HUES6 (cell line): ENCODE data around the gene TMTC2.
"Not testable (repeated sequence)": the region's sequence is repeated elsewhere in the genome, so short reads cannot be mapped to it uniquely, and the experiment has no call there.

Experiments
- H3K27ac ChIP-seq: 2 replicates; pipeline ENCODE4 v1.7.0; 2013; ENCODE audit warnings: low read depth, mild to moderate bottlenecking, low read length, inconsistent platforms
- H3K27me3 ChIP-seq: 2 replicates; pipeline ENCODE4 v1.6.1; 2013; ENCODE audit warnings: low read length; ENCODE audit not compliant: control insufficient read depth, insufficient read depth
- H3K36me3 ChIP-seq: 2 replicates; pipeline ENCODE4 v1.6.1; 2013; ENCODE audit warnings: low read length; ENCODE audit not compliant: control insufficient read depth, insufficient read depth
- H3K4me1 ChIP-seq: 2 replicates; pipeline ENCODE4 v1.6.1; 2013; ENCODE audit warnings: low read length; ENCODE audit not compliant: control insufficient read depth, insufficient read depth
- H3K4me3 ChIP-seq: 2 replicates; pipeline ENCODE4 v1.5.1; 2013; ENCODE audit warnings: low read depth, low read length
- H3K9ac ChIP-seq: one replicate; pipeline ENCODE4 v1.6.1; 2013; ENCODE audit warnings: mild to moderate bottlenecking, low read length
- H3K9me3 ChIP-seq: 2 replicates; pipeline ENCODE4 v1.6.1; 2013; ENCODE audit warnings: low read depth, low read length; ENCODE audit not compliant: control insufficient read depth, insufficient read depth

The TMTC2 gene

DNA sequence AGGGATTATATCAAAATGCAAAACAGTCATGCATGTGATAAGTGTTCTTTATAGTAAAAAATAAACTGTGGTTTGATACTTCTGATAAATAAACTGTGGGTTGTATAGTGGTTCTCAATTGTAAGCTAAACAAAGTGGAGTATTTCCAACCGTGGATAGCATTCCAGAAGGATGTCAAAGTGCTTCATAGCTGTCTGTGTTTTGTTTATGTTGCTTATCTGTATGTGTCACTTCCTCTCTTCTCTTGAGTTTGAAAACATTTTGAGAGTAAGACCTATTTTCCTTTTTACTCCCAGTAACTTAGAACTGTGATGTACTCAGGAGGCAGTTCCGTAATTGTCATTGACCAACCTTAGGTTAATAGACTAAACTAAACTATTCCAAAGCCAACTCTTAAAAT is 415.8 kb downstream of the TMTC2 start:
- Histone ChIP-seq H3K9ac (no peak overlapping the region), H3K4me3 (no peak overlapping the region), H3K9me3 (no peaks in the 10 kb centered on the region), H3K27me3 (no peaks in the 10 kb centered on the region), H3K36me3 (no peaks in the 10 kb centered on the region), H3K27ac (no peak overlapping the region), H3K4me1 (peaks cover 5% of the 10 kb centered on the region; the same call in 1 of the 2 replicates)

DNA sequence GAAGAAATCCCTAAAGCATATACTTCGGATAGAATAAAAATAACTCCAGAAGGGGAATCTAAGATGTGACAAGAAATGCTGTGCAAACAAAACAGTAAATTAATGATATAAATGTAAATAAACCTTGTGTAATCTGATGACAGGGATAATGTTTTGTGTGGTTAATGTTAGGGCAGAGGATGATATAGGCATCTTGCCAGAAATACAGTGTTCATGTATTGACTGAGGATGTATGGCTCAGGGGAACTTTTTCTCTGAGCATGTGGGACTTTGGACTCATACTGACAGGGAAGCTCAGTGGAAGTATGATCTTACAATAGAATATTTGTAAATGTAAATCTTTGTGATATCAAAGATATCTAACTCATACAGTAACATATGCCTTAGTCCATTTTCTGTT is 420.2 kb downstream of the TMTC2 start:
- H3K4me1 ChIP-seq = no peaks in the 10 kb centered on the region
- H3K36me3 ChIP-seq = no peaks in the 10 kb centered on the region
- H3K27ac ChIP-seq = no peak overlapping the region
- no peaks in the 10 kb centered on the region for H3K27me3 ChIP-seq
- H3K9me3 ChIP-seq = no peaks in the 10 kb centered on the region
- H3K4me3 ChIP-seq = no peak overlapping the region
- H3K9ac ChIP-seq = no peak overlapping the region

DNA sequence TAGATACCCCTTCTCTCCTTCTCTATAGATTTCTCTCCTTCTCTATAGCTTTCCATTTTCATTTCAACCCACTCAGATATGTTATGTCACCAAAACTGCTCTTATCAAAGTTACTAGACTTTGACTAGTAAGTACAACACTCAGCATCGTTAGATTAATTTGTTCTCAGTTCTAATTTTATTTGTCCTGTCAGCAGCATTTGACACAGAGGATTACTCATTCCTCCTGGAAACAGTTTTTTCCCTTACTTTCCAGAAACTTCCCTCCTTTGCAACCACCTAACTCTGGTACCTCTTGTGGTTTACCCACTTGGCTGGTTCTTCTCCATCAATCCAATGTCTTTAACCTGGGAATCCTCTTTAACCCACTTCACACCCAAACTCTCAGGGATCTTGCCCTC is 423.7 kb downstream of the TMTC2 start:
- H3K36me3 ChIP-seq = no peaks in the 10 kb centered on the region
- H3K27ac ChIP-seq = no peak overlapping the region
- no peaks in the 10 kb centered on the region for H3K27me3 ChIP-seq
- no peaks in the 10 kb centered on the region for H3K9me3 ChIP-seq
- no peak overlapping the region for H3K9ac ChIP-seq
- no peaks in the 10 kb centered on the region for H3K4me1 ChIP-seq
- no peak overlapping the region for H3K4me3 ChIP-seq

DNA sequence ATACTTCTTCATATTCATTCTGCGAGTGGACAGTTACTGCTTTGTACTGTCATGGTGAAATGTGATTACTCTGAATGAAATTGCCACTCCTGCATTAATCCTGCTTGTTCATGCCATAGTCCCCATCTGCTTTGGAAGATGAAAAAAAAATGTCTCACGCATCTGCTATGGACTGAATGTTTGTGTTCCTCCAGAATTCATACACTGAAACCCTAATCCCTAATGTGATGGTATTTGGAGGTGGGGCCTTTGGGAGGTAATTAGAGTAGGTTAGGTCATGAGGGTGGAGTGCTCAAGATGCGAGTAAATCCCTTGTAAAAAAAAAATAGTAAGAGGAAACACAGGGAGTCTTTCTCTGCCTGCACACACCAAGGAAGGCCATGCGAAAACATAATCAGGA is 427.2 kb downstream of the TMTC2 start:
- Histone ChIP-seq H3K36me3 (no peaks in the 10 kb centered on the region), H3K4me3 (no peak overlapping the region), H3K9me3 (no peaks in the 10 kb centered on the region), H3K9ac (no peak overlapping the region), H3K27me3 (no peaks in the 10 kb centered on the region), H3K4me1 (no peaks in the 10 kb centered on the region), H3K27ac (no peak overlapping the region)

DNA sequence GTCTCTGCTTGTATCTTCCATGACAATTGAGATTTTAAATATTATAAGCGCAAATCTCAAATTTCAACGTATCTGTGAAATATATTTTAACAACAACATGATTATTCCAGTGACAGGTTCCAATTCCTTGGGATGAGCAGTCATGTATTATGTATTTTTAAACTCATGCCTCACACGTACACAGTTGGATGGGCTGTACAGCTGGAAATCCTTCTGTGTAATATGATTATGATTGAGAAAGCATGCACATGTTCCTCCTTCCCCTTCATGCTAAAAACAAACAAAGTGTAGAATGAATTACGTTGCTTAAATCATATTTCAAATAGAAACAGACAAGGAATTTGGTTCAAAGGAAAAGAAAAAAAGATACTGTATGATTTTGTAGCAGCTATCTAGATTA is 428.3 kb downstream of the TMTC2 start:
- H3K9ac ChIP-seq = no peak overlapping the region
- no peaks in the 10 kb centered on the region for H3K27me3 ChIP-seq
- H3K36me3 ChIP-seq = no peaks in the 10 kb centered on the region
- H3K4me3 ChIP-seq = no peak overlapping the region
- no peaks in the 10 kb centered on the region for H3K4me1 ChIP-seq
- H3K27ac ChIP-seq = no peak overlapping the region
- no peaks in the 10 kb centered on the region for H3K9me3 ChIP-seq

DNA sequence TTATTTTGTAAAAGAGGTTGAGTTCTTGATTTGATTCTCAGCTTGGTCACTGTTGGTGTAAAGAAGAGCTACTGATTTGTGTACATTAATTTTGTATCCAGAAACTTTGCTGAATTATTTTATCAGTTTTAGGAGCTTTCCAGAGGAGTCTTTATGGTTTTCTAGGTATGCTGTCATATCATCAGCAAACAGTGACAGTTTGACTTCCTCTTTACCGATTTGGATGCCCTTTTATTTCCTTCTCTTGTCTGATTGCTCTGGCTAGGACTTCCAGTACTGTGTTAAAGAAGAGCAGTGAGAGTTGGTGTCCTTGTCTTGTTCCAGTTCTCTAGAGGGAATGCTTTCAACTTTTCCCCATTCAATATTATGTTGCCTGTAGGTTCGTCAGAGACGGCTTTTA is 431.2 kb downstream of the TMTC2 start:
- H3K4me1 ChIP-seq, H3K27ac ChIP-seq, H3K27me3 ChIP-seq: not testable (repeated sequence)

DNA sequence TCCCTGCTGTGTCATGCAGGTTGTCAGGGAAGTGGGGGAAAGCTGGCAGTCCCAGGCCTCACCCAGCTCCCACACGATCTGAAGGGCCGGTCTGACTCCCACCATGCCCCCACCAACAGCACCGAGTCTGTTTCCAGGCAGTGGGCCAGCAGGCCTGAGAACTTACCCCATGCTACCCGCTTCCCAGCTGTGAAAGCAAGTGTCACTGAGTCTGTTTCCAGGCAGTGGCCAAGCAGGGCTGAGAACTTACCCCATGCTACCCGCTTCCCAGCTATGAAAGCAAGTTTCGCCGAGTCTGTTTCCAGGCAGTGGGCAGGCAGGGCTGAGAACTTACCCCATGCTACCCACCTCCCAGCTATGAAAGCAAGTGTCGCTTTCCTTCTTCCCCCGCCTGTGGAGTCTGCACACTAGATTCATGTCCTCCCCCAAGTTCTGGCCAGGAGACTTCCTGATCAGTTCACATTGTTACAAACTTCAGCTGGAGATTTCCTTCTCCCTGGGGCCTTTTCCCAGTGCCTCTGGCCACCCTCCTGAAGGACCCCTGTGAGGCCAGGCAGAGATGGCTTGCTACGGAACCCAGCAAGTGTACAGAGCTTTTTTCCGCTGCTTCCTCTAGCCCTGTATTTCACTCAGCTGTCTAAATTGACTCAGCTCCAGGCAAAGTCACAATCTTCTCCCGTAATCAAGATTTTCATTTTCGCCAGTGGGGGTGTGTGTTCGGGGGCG is 435.4 kb downstream of the TMTC2 start:
- Histone ChIP-seq H3K9ac (no peak overlapping the region), H3K4me3 (no peak overlapping the region)

More for the DNA sequence above, 431.2 kb downstream of the TMTC2 start:
- not testable (repeated sequence) for H3K36me3 ChIP-seq, H3K9ac ChIP-seq, H3K9me3 ChIP-seq, H3K4me3 ChIP-seq

DNA sequence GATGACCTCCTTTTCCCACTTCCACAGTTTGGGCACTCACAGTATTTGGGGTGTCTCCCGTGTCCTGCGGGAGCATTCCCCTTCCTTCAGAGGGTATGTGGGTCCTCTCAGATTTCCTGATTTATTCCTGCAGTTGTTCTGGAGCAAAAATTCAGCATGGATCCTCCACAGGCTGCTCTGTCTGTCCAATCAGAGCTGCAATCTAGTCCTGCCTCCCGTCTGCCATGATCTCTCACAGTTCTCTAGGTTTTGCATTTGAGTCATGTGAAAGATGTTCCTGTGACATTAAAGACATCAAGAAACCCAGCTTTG is 435.9 kb downstream of the TMTC2 start:
- no peaks in the 10 kb centered on the region for H3K36me3 ChIP-seq
- no peaks in the 10 kb centered on the region for H3K27me3 ChIP-seq
- H3K9ac ChIP-seq = no peak overlapping the region
- no peaks in the 10 kb centered on the region for H3K9me3 ChIP-seq
- H3K4me1 ChIP-seq = 0 out of 2 replicates have a peak, but pooled peaks cover 4% of the 10 kb centered on the region
- no peak overlapping the region for H3K4me3 ChIP-seq
- no peak overlapping the region for H3K27ac ChIP-seq

More for the DNA sequence above, 435.4 kb downstream of the TMTC2 start:
- Histone ChIP-seq H3K36me3 (no peaks in the 10 kb centered on the region), H3K27me3 (no peaks in the 10 kb centered on the region), H3K4me1 (0 out of 2 replicates have a peak, but pooled peaks cover 4% of the 10 kb centered on the region), H3K9me3 (no peaks in the 10 kb centered on the region), H3K27ac (no peak overlapping the region)

DNA sequence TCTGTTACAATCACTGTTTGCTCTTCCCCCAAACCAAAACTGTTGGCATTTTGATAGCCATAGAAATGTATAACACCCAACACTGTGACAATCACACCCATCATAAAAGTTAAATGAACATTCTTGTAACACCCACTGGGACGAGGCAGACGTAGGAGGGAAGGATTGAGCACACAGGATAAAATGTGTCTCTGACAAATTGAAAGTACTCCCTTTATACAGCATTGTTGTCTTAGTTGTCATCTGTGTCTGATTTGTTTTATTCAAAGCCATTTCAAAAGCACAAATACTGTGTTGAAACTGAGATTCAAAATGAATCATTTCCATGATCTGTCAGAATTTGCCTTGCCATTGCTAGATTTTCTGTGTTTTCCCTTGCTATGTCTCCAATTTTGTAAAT is 436.3 kb downstream of the TMTC2 start:
- Histone ChIP-seq H3K4me1 (0 out of 2 replicates have a peak, but pooled peaks cover 4% of the 10 kb centered on the region), H3K9ac (no peak overlapping the region), H3K36me3 (no peaks in the 10 kb centered on the region), H3K27me3 (no peaks in the 10 kb centered on the region), H3K9me3 (no peaks in the 10 kb centered on the region), H3K27ac (no peak overlapping the region), H3K4me3 (no peak overlapping the region)

DNA sequence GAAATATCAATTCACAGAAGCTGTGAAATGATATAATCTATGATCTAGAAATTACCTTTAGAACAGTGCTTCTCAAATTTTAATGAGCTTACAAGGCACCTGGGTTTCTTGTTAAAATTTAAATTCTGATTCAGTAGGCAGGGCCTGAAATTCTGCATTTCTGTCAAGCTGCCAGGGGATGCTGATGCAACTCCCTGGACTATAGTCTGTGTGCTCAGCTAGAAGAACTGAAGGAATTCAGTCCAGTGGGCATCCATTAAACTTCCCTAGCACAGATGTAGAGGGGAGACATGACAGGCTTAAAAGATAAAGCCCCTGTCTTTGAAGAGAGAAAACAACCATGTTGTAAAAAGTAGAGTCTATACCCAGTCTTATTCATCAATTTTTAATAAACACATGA is 441.8 kb downstream of the TMTC2 start:
- H3K27ac ChIP-seq = peak overlapping the region; percentile 45; the same call in 1 of the 2 replicates
- no peaks in the 10 kb centered on the region for H3K36me3 ChIP-seq
- no peak overlapping the region for H3K9ac ChIP-seq
- H3K4me3 ChIP-seq = no peak overlapping the region
- no peaks in the 10 kb centered on the region for H3K9me3 ChIP-seq
- no peaks in the 10 kb centered on the region for H3K27me3 ChIP-seq
- H3K4me1 ChIP-seq = peaks cover 8% of the 10 kb centered on the region; the same call in 1 of the 2 replicates

DNA sequence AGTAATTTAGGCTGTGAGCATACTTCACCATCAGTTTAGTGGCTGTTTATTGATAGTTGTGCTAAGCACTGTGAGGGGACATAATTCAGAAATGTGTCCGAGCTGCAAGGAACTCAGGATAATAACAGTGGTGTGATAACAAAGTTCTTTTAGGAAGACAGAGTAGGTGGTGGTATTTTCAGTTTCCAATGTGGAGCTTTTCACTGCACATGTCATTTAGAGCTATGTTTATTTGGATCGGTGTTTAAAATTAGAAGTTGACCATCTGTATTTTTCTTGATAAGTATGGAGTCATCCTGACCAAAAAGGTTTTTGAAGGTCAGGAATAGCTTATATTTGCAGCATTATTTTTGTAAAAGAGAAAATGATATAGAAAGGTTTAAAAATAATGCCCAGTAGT is 443.5 kb downstream of the TMTC2 start:
- no peak overlapping the region for H3K27ac ChIP-seq
- no peaks in the 10 kb centered on the region for H3K9me3 ChIP-seq
- no peaks in the 10 kb centered on the region for H3K27me3 ChIP-seq
- H3K4me1 ChIP-seq = peaks cover 8% of the 10 kb centered on the region; the same call in 1 of the 2 replicates
- H3K4me3 ChIP-seq = no peak overlapping the region
- no peaks in the 10 kb centered on the region for H3K36me3 ChIP-seq
- no peak overlapping the region for H3K9ac ChIP-seq
